SU-DHL-6 (cell line): ENCODE data around the gene MC1R.

Experiments
- H2AFZ ChIP-seq: fragments of 200-600 bp; sonication (generic); 2 replicates; pipeline ENCODE4 v1.6.1; 2014; ENCODE audit warnings: low read depth, mild to moderate bottlenecking, moderate library complexity, mixed read lengths, antibody characterized with exemption, low read length; ENCODE audit not compliant: severe bottlenecking
- H3F3A ChIP-seq: fragments of 200-600 bp; shearing (Covaris generic); 2 replicates; pipeline ENCODE4 v1.6.0; 2016; ENCODE audit warnings: antibody characterized with exemption, mild to moderate bottlenecking; ENCODE audit not compliant: insufficient read depth
- H3K27ac ChIP-seq: fragments of 200-600 bp; sonication (generic); 2 replicates; pipeline ENCODE4 v1.5.1; 2016; ENCODE audit warnings: low read depth, mild to moderate bottlenecking, low read length, moderate library complexity, mixed read lengths
- H3K27me3 ChIP-seq: fragments of 200-600 bp; sonication (generic), shearing (Covaris generic); 2 replicates; pipeline ENCODE4 v1.6.0; 2014; ENCODE audit warnings: mild to moderate bottlenecking, low read length
- H3K36me3 ChIP-seq: fragments of 200-600 bp; sonication (generic); 2 replicates; pipeline ENCODE4 v1.6.1; 2014; ENCODE audit warnings: mild to moderate bottlenecking, low read length, mixed read lengths
- H3K4me2 ChIP-seq: fragments of 300-600, 200-600 bp; shearing (Covaris generic), sonication (generic); 2 replicates; pipeline ENCODE4 v1.6.0; 2014; ENCODE audit warnings: low read length, low read depth, mild to moderate bottlenecking; ENCODE audit not compliant: poor library complexity, severe bottlenecking
- H3K4me3 ChIP-seq: fragments of 200-600 bp; sonication (generic); 2 replicates; pipeline ENCODE4 v1.5.1; 2014; ENCODE audit warnings: antibody characterized with exemption, low read length, mild to moderate bottlenecking, mixed read lengths; ENCODE audit not compliant: insufficient read depth, poor library complexity, severe bottlenecking
- H3K79me2 ChIP-seq: fragments of 200-600 bp; sonication (generic); 2 replicates; pipeline ENCODE4 v1.6.1; 2014; ENCODE audit warnings: mild to moderate bottlenecking, low read length, moderate library complexity; ENCODE audit not compliant: insufficient read depth
- H3K9ac ChIP-seq: fragments of 200-600 bp; sonication (generic); 2 replicates; pipeline ENCODE4 v1.7.0; 2014; ENCODE audit warnings: mild to moderate bottlenecking, low read length
- H3K9me2 ChIP-seq: fragments of 200-600 bp; sonication (generic); replicated peaks from 2 replicates; pipeline ENCODE4 v1.6.1; 2014; ENCODE audit warnings: low read length; ENCODE audit not compliant: insufficient read depth
- H3K9me3 ChIP-seq: fragments of 200-600 bp; sonication (generic); 2 replicates; pipeline ENCODE4 v1.6.1; 2014; ENCODE audit warnings: low read length, mixed read lengths; ENCODE audit not compliant: insufficient read depth
- H4K20me1 ChIP-seq: fragments of 200-600 bp; sonication (generic); 2 replicates; pipeline ENCODE4 v1.6.1; 2014; ENCODE audit warnings: low read depth, mild to moderate bottlenecking, antibody characterized with exemption, low read length, moderate library complexity, mixed read lengths
- CTCF ChIP-seq: fragments of 200-600 bp; sonication (generic); IDR thresholded peaks from one replicate; pipeline ENCODE4 v1.5.1; 2017; ENCODE audit warnings: antibody characterized with exemption, mild to moderate bottlenecking, low read length, moderate library complexity; ENCODE audit not compliant: insufficient read depth, poor library complexity, severe bottlenecking
- EZH2phosphoT487 ChIP-seq: fragments of 200-600 bp; sonication (generic), shearing (Covaris generic); conservative IDR thresholded peaks from 2 replicates; pipeline ENCODE4 v1.6.1; 2018; ENCODE audit warnings: mild to moderate bottlenecking, antibody characterized with exemption, low read length, moderate library complexity, mixed read lengths

MC1R gene

DNA sequence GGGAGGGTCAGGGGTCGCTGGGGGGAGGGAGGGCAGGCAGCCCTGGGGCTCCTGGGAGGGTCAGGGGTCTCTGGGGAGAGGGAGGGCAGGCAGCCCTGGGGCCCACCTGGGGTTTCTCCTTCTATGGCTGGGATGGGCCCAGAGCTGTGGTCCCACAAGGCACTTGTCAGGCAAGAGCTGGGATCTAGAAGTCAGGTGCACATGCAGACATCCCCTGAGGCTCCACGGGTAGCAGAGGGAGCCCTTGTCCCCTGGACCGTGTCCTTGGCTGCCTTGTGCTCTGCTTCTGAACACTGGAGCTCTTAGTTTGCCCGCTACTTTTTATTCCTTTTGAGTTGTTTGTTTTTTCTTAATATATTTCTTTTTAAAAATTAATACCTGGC, 6.3 kb downstream of the MC1R start:
- no peaks in the 10 kb centered on the region for H3K27me3 ChIP-seq
- no peak overlapping the region for H3K9ac ChIP-seq
- no peaks in the 10 kb centered on the region for H3K36me3 ChIP-seq
- no peaks in the 10 kb centered on the region for H4K20me1 ChIP-seq
- no peaks in the 10 kb centered on the region for H3K9me2 ChIP-seq
- H3K79me2 ChIP-seq, result no peaks in the 10 kb centered on the region
- 0 out of 2 replicates have a peak, but pooled peaks cover 7% of the 10 kb centered on the region for H3F3A ChIP-seq
- H2AFZ ChIP-seq, result no peak overlapping the region
- H3K9me3 ChIP-seq, result no peaks in the 10 kb centered on the region
- TF ChIP-seq CTCF (no peak), EZH2phosphoT487 (no peak)
- H3K4me3 ChIP-seq, result peak overlapping the region; percentile 50
- peak overlapping the region; percentile 46; the same call in 1 of the 2 replicates for H3K27ac ChIP-seq
- peak overlapping the region; percentile 64 for H3K4me2 ChIP-seq

- Histone ChIP-seq H3K9ac (peak overlapping the region; percentile 31), H4K20me1 (no peaks in the 10 kb centered on the region), H3K9me2 (no peaks in the 10 kb centered on the region), H3K79me2 (no peaks in the 10 kb centered on the region), H3K4me2 (peak overlapping the region; percentile 64), H3K9me3 (no peaks in the 10 kb centered on the region), H3F3A (0 out of 2 replicates have a peak, but pooled peaks cover 7% of the 10 kb centered on the region), H3K27ac (peak overlapping the region; percentile 46; the same call in 1 of the 2 replicates), H2AFZ (no peak overlapping the region), H3K27me3 (no peaks in the 10 kb centered on the region), H3K36me3 (no peaks in the 10 kb centered on the region), H3K4me3 (peak overlapping the region; percentile 50)
- TF ChIP-seq CTCF (no peak), EZH2phosphoT487 (0 out of 2 replicates have a peak, but pooled peaks have one; percentile 27)
Observed at GRCh38 chr16:89925596-89926079, 7.0 kb downstream of the MC1R start.

- no peaks in the 10 kb centered on the region for H3K79me2 ChIP-seq
- H3F3A ChIP-seq, result no peaks in the 10 kb centered on the region
- H3K9ac ChIP-seq, result no peak overlapping the region
- H3K36me3 ChIP-seq, result no peaks in the 10 kb centered on the region
- H3K4me3 ChIP-seq, result no peak overlapping the region
- H3K27ac ChIP-seq, result no peak overlapping the region
- H3K4me2 ChIP-seq, result no peak overlapping the region
- no peaks in the 10 kb centered on the region for H3K9me3 ChIP-seq
- no peak overlapping the region for H2AFZ ChIP-seq
- H3K27me3 ChIP-seq, result no peaks in the 10 kb centered on the region
- TF ChIP-seq CTCF (no peak), EZH2phosphoT487 (no peak)
- no peaks in the 10 kb centered on the region for H3K9me2 ChIP-seq
- H4K20me1 ChIP-seq, result no peaks in the 10 kb centered on the region
Observed at GRCh38 chr16:89931305-89931896, 12.7 kb downstream of the MC1R start.
